Measurements from ENCODE around the gene SLC13A4. TPM values are rescaled to one million over a fixed set of nuclear protein-coding genes. Genes with fewer than 3 reads are reported as not detected.
A peak's percentile ranks its signal among the peaks of the same experiment; 100 is the strongest.

The SLC13A4 gene
- total and polyA plus RNA-seq, 2 donors (not counting 3 experiments of a cell fraction or from before 2014, with no cell fraction given): not detected

DNA sequence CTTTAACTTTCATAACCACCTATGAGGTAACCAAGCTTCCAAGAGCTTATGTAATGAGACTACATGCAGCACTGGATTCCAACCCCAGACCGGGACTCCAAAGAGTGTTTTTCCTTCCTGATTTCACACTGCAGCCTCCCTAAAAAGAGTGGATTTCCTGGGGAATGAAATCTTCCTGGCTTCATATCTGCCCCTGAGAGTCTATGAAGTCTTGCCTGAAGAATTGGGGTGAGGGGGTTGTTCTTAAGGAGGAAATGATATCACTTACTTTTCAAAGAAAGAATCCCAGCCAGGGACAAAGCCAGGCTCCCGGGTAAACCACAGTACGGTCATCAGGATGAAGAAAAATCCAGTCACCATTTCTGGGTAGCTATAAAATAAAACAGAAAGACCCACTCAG lies 35.9 kb downstream of the SLC13A4 start:
- H3K4me3 ChIP-seq (replicated peaks in 1 of 3; ENCODE audit: insufficient read depth in 1 of 3, low read depth in 1 of 3, low read length in 3 of 3): no peak overlapping the region
- peak overlapping the region; percentile 30 for H3K4me2 ChIP-seq (ENCODE audit: insufficient read depth, low read length)
- no peaks in the 10 kb centered on the region for H3K79me2 ChIP-seq (ENCODE audit: control insufficient read depth, insufficient read depth, low read length)
- H3K36me3 ChIP-seq (ENCODE audit: control insufficient read depth in 2 of 2, extremely low read depth in 1 of 2, insufficient read depth in 2 of 2, low read length in 2 of 2): no peaks in the 10 kb centered on the region
- no TSS peak for BruUV-seq (replicated peaks)
- intact Hi-C loops (cut with micrococcal nuclease): no loop called here
- ChIA-PET CTCF (interaction anchor here (0.6 to 1.8 kb wide), 2 partner anchors 20 to 163 kb away, joined by 3 to 7 read pairs; no protein-coding TSS in a partner anchor), POLR2A (no interaction called here)
- FAIRE-seq: peak; percentile 53
- dilution Hi-C loops (cut with MboI; ENCODE audit: extremely low pct_ligation_motif_present, low sequenced_read_pairs): no loop called here
- no peaks in the 10 kb centered on the region for H4K20me1 ChIP-seq (replicated peaks; ENCODE audit: control insufficient read depth, extremely low read depth, insufficient read depth, low read length)
- H3K27ac ChIP-seq (ENCODE audit: insufficient read depth, low read depth, low read length): peak overlapping the region; percentile 85
- TF ChIP-seq EZH2 (IDR thresholded peaks at IDR 0.05; ENCODE audit: borderline replicate concordance, low read depth, low read length, severe bottlenecking) (no peak), CTCF (IDR thresholded peaks at IDR 0.05; ENCODE audit: extremely low read depth in 1 of 2, insufficient read depth in 1 of 2, low read depth in 1 of 2, low read length in 2 of 2) (no peak), JUN (IDR thresholded peaks at IDR 0.05; ENCODE audit: borderline replicate concordance, insufficient read depth, insufficient read length, low read depth) (no peak), GATA2 (IDR thresholded peaks at IDR 0.05; ENCODE audit: insufficient read depth, insufficient read length, low read depth, low read length) (no peak), POLR2AphosphoS5 (IDR thresholded peaks at IDR 0.05; ENCODE audit: insufficient read depth, low read depth, low read length) (no peak), MYC (IDR thresholded peaks at IDR 0.05; ENCODE audit: low read depth, low read length) (no peak), POLR2A (IDR thresholded peaks at IDR 0.05; ENCODE audit: low read depth, low read length) (no peak), FOS (IDR thresholded peaks at IDR 0.05; ENCODE audit: borderline replicate concordance, insufficient read depth, low read length) (no peak)
- TF ChIP-seq, protein P1, sequence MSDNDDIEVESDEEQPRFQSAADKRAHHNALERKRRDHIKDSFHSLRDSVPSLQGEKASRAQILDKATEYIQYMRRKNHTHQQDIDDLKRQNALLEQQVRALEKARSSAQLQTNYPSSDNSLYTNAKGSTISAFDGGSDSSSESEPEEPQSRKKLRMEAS (IDR thresholded peaks at IDR 0.05; ENCODE audit: insufficient read depth, insufficient read length): no peak
- H2AFZ ChIP-seq (ENCODE audit: low read depth, low read length): peak overlapping the region; percentile 51
- H3K9me3 ChIP-seq (replicated peaks; ENCODE audit: control insufficient read depth, insufficient read depth, low read length): no peaks in the 10 kb centered on the region
- no peaks in the 10 kb centered on the region for H3K27me3 ChIP-seq (ENCODE audit: control insufficient read depth in 2 of 2, insufficient read depth in 2 of 2, low read length in 2 of 2)
- peak; percentile 51 for DNase-seq (ENCODE audit: low read depth, low spot score)
- no peaks in the 10 kb centered on the region for H3K9me1 ChIP-seq (replicated peaks; ENCODE audit: control insufficient read depth, extremely low read depth, insufficient read depth, low read length)
- peaks cover 18% of the 10 kb centered on the region for H3K4me1 ChIP-seq (ENCODE audit: control insufficient read depth, extremely low read depth, insufficient read depth, low read length)
- H3K9ac ChIP-seq (replicated peaks; ENCODE audit: extremely low read depth, insufficient read depth, low read length): peak overlapping the region; percentile 38
